GM12865 (cell line): Measurements from ENCODE around the gene HIPK3.

Experiments used
- DNase-seq: peaks from one replicate; pipeline ENCODE4 v3.0.0; 2010; ENCODE audit warnings: low read depth
- H3K4me3 ChIP-seq: 2 replicates; pipeline ENCODE4 v1.5.1; 2011; ENCODE audit warnings: mild to moderate bottlenecking, low read depth, low read length, control low read depth
- TF ChIP-seq, protein P1 (sequence below): IDR thresholded peaks from 2 replicates; pipeline ENCODE4 v1.5.1; 2011; ENCODE audit warnings: low read length, control low read depth, low read depth, inconsistent platforms; ENCODE audit not compliant: insufficient read depth; ENCODE audit errors: missing control alignments

The HIPK3 gene

GRCh38 chr11:33383920-33384209 lies 126.7 kb downstream of the HIPK3 start:
- peak; percentile 29 for DNase-seq
- TF ChIP-seq, protein P1, sequence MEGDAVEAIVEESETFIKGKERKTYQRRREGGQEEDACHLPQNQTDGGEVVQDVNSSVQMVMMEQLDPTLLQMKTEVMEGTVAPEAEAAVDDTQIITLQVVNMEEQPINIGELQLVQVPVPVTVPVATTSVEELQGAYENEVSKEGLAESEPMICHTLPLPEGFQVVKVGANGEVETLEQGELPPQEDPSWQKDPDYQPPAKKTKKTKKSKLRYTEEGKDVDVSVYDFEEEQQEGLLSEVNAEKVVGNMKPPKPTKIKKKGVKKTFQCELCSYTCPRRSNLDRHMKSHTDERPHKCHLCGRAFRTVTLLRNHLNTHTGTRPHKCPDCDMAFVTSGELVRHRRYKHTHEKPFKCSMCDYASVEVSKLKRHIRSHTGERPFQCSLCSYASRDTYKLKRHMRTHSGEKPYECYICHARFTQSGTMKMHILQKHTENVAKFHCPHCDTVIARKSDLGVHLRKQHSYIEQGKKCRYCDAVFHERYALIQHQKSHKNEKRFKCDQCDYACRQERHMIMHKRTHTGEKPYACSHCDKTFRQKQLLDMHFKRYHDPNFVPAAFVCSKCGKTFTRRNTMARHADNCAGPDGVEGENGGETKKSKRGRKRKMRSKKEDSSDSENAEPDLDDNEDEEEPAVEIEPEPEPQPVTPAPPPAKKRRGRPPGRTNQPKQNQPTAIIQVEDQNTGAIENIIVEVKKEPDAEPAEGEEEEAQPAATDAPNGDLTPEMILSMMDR = no peak
- no peak overlapping the region for H3K4me3 ChIP-seq

- TF ChIP-seq, protein P1 = no peak
- H3K4me3 ChIP-seq = no peak overlapping the region
- no peak for DNase-seq
These were observed 127.0 kb downstream of the HIPK3 start for GRCh38 chr11:33384220-33384619.

DNA sequence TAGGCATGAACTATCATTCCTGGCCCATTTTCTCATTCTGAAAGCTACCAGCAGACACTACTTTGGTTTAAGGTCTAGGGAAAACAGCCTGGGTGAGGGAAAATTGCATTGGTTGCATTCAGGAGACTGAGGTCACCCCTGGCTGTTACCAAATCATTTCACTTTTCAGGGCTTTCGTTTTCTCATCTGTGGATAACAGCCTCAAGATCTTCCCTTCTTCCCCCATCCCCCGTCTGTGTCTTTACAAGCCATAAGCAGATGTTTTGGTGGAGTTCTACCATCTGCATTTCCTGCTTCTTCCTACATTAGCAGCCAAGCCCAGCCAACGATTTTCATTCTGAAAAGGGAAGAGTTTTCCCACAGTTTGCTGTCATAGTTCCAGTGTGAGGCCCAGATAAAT lies 130.4 kb downstream of the HIPK3 start:
- peak; percentile 83 for DNase-seq
- TF ChIP-seq, protein P1 = no peak
- peak overlapping the region; percentile 21; the same call in 1 of the 2 replicates for H3K4me3 ChIP-seq

- H3K4me3 ChIP-seq = no peak overlapping the region
- TF ChIP-seq, protein P1 = no peak
- DNase-seq = peak; percentile 77
These were observed 130.8 kb downstream of the HIPK3 start for GRCh38 chr11:33387996-33388395.

DNA sequence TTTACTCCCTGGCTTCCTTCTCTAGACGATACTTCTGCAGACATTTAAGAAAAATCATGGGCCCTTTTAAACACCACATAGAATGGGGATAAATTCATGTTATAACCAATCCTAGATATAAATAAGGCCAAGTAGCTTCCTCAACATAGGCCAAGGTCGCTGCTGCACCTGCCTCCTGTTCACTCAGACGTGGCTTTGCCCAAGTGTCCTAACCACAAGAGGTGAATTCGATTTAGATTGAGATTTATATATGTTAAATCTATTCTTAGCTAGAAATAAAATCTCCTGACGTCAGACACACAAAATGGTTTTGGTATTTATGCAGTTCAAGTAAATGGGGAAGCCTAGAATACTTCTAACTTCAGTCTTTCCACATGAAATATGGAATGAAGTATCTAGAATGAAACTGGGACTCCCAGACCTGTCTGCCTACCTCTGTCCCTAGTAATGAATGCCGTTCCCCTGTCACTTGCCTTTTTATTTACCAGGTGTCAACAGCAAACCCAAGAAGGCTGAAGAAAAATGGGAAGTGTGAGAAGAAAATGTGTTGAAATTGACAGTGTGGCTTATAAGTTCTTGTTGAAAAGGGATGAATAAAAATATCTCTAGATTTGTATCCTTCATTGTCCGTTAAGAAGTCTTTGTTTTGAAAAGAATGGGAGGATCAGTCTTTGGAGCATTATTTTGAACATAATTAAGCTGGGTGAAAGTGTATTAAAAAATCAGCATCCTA lies 131.8 kb downstream of the HIPK3 start:
- TF ChIP-seq, protein P1 = no peak
- peak overlapping the region; percentile 42 for H3K4me3 ChIP-seq
- DNase-seq = peak; percentile 51

DNA sequence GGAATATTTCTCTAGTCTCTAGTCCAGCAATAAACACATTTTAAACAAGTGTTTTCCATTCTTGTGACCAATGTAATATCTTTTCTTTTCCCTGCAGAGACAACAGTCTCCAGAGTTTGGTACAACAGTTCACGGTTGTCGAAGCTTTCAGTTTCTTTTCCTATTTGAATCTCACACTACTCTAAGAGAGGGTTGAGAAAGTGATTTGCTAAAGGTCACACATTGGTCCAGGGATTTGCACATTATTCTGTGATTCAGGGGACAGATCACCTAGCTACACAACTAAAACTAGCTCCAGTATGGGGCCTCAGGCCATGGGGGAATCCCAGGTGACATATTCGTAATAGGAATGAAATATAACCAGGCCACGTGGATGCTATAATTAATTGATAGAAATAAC lies 132.5 kb downstream of the HIPK3 start:
- peak; percentile 70 for DNase-seq
- H3K4me3 ChIP-seq = peak overlapping the region; percentile 42
- TF ChIP-seq, protein P1 = no peak
